Stimulated activated CD8-positive, alpha-beta memory T cell treated with anti-CD3 and anti-CD28 coated beads, Interleukin-7, amount 100 ng/mL, for 48 hours (primary cell): ENCODE results near the gene SYT1.

Experiments used
- DNase-seq, 2 donors: peaks; one replicate each; pipeline ENCODE4 v3.0.0-alpha.2; 2020; ENCODE audit warnings: low read depth in 1 of 2; ENCODE audit errors: extremely low read depth in 1 of 2

Gene SYT1

DNA sequence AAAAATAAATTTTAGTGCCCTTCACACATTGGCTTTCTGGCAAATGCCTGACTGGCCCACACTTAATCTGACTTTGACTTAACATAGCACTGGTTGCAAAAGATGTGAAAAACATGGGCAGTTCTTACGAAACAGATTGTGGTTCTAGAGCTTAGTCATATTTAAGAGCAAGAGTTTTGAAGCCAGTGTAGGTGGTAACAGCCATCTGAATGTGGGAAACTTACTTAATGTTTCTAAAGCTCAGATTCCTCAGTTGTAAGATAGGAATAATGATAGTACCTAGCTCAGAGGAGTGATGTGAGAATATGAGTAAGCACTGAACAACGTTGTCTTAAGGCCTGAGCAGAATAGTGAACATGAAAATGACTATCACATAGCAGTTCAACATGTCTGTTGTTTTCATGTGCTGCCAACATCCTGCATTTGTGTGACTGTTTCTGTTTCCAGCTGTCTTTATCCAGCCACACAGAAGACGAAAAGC lies 262.7 kb downstream of the SYT1 start:
- no peak for DNase-seq

DNA sequence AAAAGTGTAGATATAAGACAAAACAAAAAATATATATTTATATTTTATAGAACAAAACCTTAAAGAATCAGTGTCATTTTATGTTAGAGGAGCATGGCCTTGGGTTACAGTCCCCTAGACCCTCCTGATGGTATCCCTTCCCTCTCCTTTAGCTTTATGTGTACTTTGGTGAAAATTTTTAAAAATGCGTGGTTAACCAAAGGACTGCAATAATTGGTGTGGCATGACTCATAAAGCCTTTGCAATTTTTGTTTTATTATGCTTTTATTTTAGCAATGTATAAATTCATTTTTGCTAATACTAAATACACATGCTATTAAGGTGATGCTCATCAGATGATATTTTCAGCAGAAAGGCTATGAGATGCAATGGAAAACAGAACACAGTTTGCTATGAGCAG lies 264.4 kb downstream of the SYT1 start:
- DNase-seq: no peak

DNA sequence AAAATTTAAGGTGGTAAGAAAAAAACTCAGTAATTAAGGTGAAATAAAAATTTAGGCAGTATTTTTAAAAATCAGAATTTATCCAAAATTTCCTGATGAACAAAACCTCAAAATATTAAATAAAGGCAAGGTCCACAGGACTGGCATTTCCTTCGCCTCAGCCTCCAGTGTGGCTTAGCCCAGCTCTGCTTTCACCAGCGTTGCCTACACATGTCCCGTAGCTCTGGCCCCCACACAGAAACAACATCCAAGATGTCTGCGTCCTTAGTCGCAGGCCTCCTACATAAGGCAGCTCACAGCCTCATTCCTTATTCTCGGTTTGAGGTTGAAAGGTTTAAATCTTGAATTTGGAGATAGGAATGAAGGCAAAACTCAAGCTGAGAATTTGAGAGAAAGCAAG lies 274.3 kb downstream of the SYT1 start:
- no peak for DNase-seq

DNA sequence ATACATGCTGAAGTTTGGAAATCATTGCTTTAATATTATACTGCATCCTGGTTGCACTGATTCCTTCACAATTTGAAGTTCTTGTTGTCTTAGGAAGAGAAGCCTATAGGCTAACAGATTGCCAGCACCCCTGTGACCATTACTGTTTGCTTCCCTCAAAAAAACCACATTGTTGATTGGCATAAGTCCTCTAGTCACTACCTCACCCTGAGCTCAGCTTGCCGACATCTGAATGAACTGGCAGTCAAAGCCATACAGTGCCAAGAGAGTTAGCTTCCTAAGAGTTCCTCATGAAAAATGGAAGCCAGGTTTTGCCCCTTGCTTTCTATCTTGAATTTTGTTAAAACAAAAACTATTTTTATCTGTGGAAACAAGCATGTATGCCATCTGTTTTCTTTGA lies 276.1 kb downstream of the SYT1 start:
- no peak for DNase-seq

DNA sequence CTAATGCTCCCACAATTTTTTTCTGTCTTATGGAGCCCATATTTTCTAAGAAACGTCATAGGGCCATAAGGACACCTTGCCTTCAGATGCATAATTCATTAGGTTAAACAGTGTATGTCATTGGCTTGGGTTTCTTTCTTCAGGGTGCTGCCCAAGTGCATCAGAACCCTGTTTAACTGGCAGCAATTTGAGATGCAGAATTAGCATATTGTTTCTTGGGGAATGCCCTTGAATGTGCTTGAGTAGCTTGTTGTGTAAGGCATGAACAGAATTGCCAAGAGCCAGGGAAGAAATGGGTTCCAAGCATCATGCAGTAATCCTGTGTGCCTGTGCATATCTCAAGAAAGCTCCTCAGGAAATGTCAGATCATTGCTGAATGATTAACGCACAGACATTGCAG lies 277.2 kb downstream of the SYT1 start:
- DNase-seq: no peak

DNA sequence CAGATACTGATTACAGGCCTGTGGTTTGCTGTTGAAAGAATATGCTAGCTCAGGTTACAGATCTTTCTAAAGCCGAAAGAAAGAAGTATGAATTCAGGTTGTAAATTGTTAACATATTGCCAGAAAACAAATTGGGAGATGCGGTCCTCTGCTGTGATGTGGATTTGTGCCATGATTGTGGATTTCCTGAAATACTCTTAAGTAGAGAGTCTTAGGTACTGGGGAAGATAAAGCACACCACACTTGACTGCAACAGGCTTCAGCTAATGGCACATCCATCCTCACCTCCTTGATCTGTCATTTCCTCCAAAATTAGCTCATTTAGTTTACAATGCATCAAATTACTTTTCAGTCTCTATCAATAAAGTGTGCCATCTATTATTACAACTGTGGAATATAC lies 279.2 kb downstream of the SYT1 start:
- DNase-seq: no peak

DNA sequence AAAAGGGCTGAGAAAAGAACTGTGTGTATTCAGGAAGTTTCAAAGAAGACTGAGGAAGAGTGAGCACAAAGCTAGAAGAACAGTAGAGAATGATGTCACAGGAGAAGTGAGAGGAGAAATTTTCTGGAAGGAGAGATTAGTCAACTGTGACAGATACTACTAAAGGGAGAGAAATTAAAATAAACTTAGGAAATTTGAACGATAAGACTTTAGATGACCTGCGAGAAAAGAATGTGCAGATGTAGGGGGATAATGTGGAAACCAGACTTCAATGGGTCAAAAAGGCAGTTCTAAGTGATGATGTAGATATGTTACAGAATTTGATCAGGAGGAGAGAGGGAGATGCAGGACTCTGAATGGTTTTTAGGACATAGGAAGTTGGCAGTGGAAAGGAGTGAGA lies 287.4 kb downstream of the SYT1 start:
- DNase-seq: no peak

DNA sequence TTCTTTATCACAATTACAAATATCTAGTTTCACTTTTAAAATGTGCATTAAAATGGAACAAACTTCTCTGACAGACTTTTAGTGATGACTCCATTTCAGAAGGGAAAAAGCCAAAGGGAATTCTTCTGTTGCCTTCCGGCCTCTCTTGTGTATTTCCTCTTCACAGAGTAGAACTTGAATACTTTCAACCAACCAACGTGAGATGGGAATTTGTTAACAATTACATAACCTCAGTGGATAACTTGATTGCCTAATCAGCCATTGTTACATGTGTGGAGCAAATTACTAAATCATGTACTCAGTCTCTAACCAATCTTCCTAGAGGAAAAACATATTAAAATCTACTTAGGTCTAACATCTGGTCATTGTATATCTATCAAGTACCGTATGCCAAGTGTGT lies 291.1 kb downstream of the SYT1 start:
- DNase-seq: no peak

DNA sequence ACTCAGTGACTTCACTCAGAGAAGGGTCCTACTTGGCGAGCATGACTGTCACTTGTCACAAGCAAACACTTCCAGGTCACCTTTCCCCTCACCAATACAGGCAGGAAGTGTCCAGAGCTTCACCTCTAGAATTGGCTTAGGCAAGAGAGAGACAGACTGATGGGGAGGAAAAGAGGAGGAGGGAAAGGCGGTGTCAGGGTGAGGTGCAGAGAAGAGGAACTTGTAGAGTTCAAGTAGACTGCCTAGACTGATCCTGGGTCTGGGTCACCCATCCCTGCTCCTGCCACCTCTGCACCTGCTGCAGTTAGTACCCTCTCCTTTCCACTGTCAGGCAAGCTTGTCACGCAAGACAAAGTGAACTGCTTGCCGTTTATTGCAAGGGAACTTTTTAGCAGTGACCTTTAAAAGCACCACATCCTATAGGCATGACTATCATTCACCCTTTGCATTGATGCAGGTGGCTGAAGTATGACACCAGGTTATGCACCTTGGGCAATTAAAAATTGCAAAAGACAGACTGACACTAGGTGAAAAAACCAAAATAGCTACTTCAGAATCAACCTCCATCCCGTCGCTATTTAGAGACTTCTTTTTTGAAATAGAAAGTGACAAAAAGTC lies 292.4 kb downstream of the SYT1 start:
- no peak for DNase-seq

DNA sequence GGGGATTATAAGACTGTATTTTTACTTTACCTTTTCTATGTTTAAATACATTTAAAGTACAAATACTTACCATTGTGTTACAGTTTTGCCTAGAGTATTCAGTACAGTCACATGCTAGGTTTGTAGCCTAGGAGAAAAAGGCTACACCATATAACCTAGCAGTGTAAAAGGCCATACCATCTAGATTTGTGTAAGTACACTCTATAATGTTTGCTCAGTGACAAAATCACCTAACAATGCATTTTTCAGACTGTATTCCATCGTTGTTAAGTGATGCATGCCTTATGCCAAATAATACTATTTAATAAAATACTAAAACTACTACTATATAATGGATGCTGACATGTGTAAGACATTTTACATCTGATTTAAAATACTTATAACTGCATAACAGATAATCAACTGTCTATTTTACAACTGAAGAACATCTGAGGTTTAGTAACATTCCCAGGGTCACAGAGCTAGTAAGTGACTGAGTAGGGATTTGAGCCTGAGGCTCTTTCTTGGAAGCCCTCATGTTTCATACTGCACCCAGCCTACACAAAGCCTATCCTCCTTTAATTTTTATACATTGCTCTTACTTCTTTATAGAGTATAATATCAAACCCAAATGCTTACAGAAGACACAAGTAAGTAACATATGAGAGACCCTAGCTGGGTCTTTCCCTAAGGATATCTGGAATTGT lies 296.8 kb downstream of the SYT1 start:
- no peak for DNase-seq

DNA sequence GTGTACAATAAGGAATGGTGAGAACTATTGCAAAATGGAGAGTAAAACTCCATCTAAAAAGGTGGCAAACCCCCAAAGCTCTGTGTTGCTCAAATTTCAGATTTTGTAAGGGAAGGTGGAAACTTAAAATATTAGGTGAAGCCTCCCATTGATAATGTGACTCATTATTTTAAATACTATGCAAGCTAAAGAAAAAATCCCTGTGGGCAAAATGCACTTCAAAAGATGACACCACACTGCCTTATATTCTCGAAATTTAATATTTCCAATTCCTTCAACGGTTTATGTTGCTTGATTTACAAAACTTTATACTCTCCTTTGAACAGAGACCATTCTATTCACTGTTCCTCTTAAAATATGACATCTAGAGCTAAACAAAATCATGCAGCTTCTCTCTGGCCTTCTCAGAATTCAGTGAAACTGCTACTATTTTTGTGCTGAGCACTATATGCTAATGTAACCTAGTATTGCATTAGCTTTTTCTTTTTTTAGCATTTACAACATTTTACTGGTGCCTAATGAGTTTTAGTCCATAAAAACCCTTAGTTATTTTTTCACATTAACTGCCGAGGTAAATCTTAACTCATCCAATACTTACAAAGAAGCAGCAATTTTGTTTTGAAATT lies 297.7 kb downstream of the SYT1 start:
- DNase-seq: no peak

DNA sequence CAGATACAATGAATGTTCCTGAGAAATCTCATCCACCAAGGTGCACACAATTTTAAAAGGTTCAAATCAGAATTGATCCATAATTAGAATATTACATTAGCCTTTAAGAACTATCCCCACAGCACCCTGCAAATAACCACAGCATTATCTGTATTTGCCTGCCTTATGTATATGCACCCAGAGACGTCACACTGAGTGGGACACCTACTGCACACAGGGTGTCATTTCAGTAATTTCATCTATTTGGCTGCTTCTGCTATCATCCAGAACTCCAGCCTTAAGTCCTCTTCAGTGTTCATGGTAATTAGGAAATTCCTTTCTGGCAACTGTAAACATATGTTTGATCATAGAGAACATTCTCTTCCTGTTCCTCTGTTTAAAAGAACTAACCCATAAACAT lies 298.4 kb downstream of the SYT1 start:
- no peak for DNase-seq

DNA sequence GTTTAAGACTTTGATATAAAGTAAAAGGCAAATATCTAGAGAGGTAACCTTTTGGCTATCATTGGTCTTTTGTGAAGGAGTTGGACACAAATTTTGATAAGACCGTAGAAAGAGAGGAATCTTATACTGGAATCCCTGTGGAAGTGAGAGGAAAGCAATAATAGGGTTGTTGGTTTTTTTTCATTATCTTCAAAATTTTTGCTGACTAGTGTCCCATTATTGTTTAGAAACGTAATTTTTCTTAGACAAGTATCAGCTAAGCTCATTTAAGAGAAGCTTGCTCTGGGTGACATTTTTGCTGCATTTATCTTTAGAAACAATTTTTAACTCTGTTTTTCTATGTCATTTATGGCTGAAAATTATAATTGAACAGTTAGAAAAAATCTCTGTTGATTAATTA lies 300.3 kb downstream of the SYT1 start:
- no peak for DNase-seq

DNA sequence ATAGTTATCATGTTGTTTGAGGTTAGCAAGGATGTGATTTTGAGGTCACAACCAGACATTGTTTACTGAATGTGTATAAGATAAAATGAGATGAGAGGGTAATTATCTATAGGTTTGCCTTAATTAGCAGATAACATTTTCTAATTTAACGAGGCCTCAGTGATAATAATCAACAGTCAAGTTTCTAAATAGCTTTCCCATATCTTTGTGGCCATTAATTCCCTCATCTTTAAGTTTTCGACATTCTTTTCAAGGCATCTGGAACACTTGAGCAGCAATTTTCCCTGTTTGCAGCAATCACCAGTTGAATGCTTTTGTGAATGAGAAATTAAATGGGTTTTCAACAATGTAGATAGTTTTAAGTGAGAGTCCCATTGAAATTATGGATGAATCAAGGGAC lies 304.1 kb downstream of the SYT1 start:
- no peak for DNase-seq

DNA sequence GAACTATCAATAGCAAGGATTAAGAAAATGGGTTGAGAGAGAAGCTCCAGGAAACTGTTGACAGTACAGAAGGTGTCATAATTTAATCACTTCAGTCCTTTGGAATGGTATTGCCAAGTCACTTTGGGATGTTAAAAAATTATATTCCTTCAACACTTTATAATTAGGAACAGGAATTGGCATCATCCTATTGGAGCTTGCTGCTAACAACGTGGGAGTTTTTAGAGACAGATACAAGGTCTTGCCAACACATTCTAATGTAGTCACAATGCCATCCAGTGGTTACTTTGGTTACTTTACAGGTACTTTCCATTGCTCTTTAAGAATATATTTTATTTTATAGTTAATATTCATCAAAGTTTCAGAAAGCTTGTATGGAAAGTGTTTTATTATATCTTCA lies 310.1 kb downstream of the SYT1 start:
- no peak for DNase-seq

DNA sequence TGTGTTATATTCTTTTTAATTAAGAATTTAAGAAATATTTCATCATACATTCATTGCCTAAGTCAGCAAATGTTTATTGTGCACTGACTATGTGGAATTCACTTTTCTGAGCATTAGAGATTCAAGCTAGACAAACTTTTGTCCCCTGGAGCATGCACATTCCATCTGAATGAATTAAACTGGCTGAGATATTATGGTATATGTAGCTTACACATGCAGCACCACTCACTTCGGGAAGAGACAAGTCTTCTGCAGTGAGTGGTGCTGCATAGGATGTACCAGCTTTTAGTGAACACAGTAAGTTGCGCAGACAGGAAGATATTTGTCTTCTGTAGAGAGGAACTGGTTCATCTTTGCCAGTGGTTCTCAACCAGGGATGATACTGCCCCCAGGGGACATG lies 318.4 kb downstream of the SYT1 start:
- DNase-seq: no peak

DNA sequence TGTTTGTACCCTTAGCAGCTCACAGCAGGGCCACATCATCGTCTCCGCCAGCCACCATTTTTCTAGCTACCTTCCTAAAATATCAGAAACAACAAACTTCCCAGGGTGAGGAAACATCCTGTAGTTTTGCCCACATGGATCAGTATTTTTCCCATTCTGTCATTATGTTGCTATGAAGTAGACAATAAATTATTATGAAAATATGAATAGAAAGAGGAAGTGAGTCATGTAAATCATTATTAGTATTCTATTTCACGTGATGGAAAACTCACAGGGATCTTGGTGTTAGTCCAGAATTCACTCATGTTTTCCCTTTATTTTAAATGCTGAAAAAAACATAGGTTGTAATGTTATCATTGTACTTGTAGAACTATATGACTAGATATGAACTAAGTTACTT lies 319.4 kb downstream of the SYT1 start:
- DNase-seq: no peak

DNA sequence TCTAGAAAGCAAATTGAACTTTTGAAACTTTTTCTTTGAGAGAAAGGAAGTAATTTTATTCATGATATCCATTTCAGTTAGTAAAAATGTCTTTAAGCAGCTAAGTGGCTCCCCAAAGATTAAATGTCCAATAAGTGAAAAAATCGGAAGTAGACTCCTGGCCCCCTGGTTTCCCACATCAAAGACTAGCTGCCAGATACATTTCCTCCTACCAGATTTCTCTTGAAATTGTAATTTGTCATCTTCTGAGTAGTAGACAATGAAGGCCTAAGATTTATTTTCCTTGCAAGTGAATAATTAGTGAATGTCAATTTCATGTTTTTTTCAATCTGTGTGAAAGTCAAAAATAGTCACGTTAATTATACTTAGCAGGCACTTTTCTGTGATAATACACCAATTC lies 321.9 kb downstream of the SYT1 start:
- no peak for DNase-seq

DNA sequence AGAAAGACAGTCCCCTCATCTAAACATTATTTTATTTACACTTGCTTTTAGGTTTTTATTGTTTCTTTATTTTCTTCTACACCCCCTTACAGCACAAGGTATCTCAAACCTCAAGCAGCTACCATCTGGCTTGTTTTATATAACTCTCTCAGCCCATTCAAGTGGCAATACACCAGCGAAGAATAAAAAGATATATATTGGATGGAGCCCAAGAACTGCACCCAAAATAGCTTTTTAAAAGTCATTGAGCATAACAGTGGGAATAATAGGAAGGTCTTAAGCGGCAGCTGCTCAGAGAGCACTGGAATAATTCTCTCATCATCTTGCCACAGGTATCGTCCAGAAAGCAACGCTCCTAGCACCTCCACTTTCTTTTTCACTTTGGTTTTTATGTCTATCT lies 322.5 kb downstream of the SYT1 start:
- no peak for DNase-seq

DNA sequence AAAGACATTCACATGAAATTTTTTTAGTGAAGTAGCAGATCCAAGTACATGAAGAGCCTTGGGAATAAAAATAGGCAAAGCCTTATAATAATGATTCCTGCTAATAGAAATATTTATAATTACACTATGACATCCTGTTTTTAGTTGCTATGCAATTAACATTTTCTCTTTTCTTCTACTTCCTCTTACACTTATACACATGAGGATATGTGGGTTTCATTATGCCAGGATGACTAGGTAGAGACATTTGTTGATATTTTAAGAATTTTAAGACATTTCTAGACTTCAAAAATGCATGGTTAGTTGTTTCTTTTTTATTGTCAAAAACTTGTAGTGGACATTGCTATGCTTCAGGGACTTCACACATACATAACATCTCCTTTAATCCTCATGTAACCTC lies 326.8 kb downstream of the SYT1 start:
- no peak for DNase-seq

DNA sequence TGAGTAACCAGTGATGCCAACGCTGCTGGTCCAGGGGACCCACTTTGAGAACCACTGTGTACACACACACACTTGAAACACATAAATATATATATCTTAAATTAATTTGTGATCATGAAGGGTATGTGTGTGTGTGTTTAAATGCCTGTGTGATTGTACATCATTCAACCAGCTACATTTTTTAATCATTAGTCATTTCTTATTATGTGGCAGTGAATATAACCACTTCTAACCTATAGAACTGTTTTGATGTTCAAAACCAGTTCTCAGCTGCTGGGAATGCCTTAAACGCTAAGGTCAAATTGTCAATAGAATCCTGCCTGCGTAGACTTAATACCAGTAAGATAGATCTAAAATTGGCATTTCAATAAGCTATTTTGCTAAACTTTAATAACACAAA lies 330.0 kb downstream of the SYT1 start:
- no peak for DNase-seq

DNA sequence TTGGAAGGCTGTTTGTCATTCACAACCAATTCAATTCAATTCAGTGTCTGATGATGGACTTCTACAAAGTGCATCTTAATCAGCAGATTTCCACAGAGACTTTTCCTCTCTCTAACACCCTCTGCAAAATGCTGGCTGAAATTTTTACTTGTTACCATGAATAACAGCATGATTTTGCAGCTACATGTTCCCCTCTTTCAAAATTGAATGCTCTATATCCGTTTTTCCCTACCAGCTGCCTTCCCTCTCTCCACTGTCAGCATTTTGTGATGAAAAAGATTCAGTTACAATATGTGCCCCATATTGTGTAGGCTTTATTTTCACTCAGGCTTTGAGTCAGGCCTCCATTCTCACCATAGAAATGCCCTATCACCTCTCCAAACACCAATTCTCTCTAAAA lies 334.6 kb downstream of the SYT1 start:
- DNase-seq: no peak

DNA sequence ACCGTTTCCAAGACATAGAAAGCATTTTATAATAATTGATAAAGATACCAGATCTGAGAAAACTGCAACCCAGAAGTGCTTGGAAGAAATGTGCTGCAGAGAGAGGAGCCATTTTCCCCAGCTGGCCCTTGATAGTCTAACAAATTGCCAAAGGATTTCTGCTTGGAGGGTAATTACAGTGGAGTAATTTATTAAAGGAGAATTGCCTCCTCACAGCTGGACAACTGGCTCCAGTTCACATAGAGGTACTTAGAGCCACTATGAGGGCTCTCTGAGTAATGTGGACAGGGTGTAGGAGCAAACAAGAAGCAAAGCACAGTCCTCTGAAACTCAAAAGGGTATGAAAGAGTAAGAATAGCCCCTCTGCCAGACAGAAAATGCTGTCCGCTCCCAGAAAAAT lies 335.6 kb downstream of the SYT1 start:
- no peak for DNase-seq
